HEK293T (cell line): ENCODE data around the gene ANKRD35.

Experiments used
- BHLHE40 ChIP-seq: fragments of 450-650 bp; IDR thresholded peaks from 2 replicates; pipeline ENCODE4 v1.6.1; 2016; ENCODE audit warnings: mild to moderate bottlenecking, moderate library complexity, borderline replicate concordance
- ELF4 ChIP-seq: fragments of 450-650 bp; IDR thresholded peaks from 2 replicates; pipeline ENCODE4 v1.6.1; 2017; ENCODE audit warnings: antibody characterized with exemption
- FOXK2 ChIP-seq: fragments of 450-650 bp; IDR thresholded peaks from 2 replicates; pipeline ENCODE4 v1.6.1; 2016; ENCODE audit warnings: mild to moderate bottlenecking
- FOXM1 ChIP-seq: fragments of 450-650 bp; IDR thresholded peaks from 2 replicates; pipeline ENCODE4 v1.6.1; 2017; ENCODE audit warnings: mild to moderate bottlenecking, borderline replicate concordance
- HDGF ChIP-seq: fragments of 450-650 bp; IDR thresholded peaks from 2 replicates; pipeline ENCODE4 v1.6.1; 2017; ENCODE audit warnings: antibody characterized with exemption, borderline replicate concordance
- L3MBTL2 ChIP-seq: fragments of 450-650 bp; conservative IDR thresholded peaks from 2 replicates; pipeline ENCODE4 v1.6.1; 2016; ENCODE audit warnings: mild to moderate bottlenecking
- PKNOX1 ChIP-seq: fragments of 450-650 bp; IDR thresholded peaks from 2 replicates; pipeline ENCODE4 v1.6.1; 2016
- SUZ12 ChIP-seq: fragments of 450-650 bp; IDR thresholded peaks from 2 replicates; pipeline ENCODE4 v1.6.1; 2016; ENCODE audit warnings: mild to moderate bottlenecking
- TARDBP ChIP-seq: fragments of 450-650 bp; IDR thresholded peaks from 2 replicates; pipeline ENCODE4 v1.6.1; 2016
- ZNF384 ChIP-seq: fragments of 450-650 bp; IDR thresholded peaks from 2 replicates; pipeline ENCODE4 v1.6.1; 2016

GRCh38 chr1:145887631-145888030, 2.0 kb upstream of the ANKRD35 start:
- no peak for TF ChIP-seq ZNF384
- TF ChIP-seq SUZ12 = no peak
- no peak for TF ChIP-seq L3MBTL2
- TF ChIP-seq TARDBP = no peak
- TF ChIP-seq BHLHE40 = no peak
- TF ChIP-seq ELF4 = no peak
- no peak for TF ChIP-seq FOXK2
- TF ChIP-seq FOXM1 = no peak
- TF ChIP-seq HDGF = no peak
- no peak for TF ChIP-seq PKNOX1
